K562 (cell line): ENCODE data around the gene MYO1H.

Experiments used
- NBN ChIP-seq: fragments of 450-650 bp; IDR thresholded peaks from 2 replicates; pipeline ENCODE4 v1.6.1; 2016; ENCODE audit warnings: low read depth, mild to moderate bottlenecking
- ZKSCAN8 ChIP-seq: fragments of 200-800 bp; sonication (Bioruptor generic); IDR thresholded peaks from 2 replicates; pipeline ENCODE4 v1.6.1; 2016; ENCODE audit warnings: missing genetic modification characterization, missing compliant biosample characterization
- ZNF146 ChIP-seq: IDR thresholded peaks from one replicate; pipeline ENCODE4 v1.6.1; 2018; ENCODE audit warnings: missing compliant biosample characterization; ENCODE audit not compliant: unreplicated experiment
- ZNF217 ChIP-seq: sonication (generic); formaldehyde crosslinking; IDR thresholded peaks from 2 replicates; pipeline ENCODE4 v1.8.0; 2022; ENCODE audit warnings: mild to moderate bottlenecking, missing genetic modification reagents
- TF ChIP-seq, protein P1 (sequence below): fragments of 450-650 bp; IDR thresholded peaks from 2 replicates; pipeline ENCODE4 v1.6.1; 2016; ENCODE audit warnings: borderline replicate concordance

DNA sequence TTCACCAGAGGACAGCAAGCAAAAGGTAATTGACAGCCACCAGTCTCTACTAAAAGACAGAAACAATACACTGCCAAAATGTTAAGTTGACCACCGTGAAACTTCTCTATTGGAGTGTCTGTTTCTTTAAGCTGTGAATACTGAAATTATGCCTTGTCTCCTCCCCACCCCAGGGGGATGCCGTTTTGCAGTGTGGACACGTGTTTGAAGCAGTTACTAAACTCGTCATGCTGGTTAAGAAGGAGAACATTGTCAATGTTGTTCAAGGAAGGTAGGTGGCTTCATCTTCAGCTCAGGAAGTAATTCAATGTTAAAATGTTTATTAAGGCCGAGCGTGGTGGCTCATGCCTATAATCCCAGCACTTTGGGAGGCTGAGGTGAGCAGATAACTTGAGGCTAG lies 96.6 kb downstream of the MYO1H start:
- TF ChIP-seq ZNF146 (no peak), NBN (no peak), ZNF217 (CRISPR knock-in tag) (no peak), ZKSCAN8 (CRISPR knock-in tag) (no peak)
- TF ChIP-seq, protein P1, sequence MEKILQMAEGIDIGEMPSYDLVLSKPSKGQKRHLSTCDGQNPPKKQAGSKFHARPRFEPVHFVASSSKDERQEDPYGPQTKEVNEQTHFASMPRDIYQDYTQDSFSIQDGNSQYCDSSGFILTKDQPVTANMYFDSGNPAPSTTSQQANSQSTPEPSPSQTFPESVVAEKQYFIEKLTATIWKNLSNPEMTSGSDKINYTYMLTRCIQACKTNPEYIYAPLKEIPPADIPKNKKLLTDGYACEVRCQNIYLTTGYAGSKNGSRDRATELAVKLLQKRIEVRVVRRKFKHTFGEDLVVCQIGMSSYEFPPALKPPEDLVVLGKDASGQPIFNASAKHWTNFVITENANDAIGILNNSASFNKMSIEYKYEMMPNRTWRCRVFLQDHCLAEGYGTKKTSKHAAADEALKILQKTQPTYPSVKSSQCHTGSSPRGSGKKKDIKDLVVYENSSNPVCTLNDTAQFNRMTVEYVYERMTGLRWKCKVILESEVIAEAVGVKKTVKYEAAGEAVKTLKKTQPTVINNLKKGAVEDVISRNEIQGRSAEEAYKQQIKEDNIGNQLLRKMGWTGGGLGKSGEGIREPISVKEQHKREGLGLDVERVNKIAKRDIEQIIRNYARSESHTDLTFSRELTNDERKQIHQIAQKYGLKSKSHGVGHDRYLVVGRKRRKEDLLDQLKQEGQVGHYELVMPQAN: no peak
